Stimulated activated CD8-positive, alpha-beta memory T cell treated with anti-CD3 and anti-CD28 coated beads, Interleukin-12 subunit alpha, Interleukin-12 subunit beta, amount 100 ng/mL, for 24 hours (primary cell): ENCODE data around the gene PTGES3L.
"Not testable (repeated sequence)": the region's sequence is repeated elsewhere in the genome, so short reads cannot be mapped to it uniquely, and the experiment has no call there.

Experiments used
- DNase-seq: peaks from one replicate; pipeline ENCODE4 v3.0.0-alpha.2; 2020; ENCODE audit errors: extremely low read depth

PTGES3L gene

GRCh38 chr17:43014020-43014648 lies 34.3 kb upstream of the PTGES3L start:
- DNase-seq: no peak

DNA sequence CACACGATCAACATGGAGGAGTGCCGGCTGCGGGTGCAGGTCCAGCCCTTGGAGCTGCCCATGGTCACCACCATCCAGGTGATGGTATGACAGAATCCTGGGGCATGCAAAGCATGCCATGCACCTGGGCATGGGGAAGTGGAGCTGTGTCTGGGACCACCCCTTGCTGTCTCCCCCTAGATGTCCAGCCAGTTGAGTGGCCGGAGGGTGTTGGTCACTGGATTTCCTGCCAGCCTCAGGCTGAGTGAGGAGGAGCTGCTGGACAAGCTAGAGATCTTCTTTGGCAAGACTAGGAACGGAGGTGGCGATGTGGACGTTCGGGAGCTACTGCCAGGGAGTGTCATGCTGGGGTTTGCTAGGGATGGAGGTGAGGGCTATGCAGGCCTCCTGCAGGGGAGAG lies 33.4 kb upstream of the PTGES3L start:
- DNase-seq: no peak

DNA sequence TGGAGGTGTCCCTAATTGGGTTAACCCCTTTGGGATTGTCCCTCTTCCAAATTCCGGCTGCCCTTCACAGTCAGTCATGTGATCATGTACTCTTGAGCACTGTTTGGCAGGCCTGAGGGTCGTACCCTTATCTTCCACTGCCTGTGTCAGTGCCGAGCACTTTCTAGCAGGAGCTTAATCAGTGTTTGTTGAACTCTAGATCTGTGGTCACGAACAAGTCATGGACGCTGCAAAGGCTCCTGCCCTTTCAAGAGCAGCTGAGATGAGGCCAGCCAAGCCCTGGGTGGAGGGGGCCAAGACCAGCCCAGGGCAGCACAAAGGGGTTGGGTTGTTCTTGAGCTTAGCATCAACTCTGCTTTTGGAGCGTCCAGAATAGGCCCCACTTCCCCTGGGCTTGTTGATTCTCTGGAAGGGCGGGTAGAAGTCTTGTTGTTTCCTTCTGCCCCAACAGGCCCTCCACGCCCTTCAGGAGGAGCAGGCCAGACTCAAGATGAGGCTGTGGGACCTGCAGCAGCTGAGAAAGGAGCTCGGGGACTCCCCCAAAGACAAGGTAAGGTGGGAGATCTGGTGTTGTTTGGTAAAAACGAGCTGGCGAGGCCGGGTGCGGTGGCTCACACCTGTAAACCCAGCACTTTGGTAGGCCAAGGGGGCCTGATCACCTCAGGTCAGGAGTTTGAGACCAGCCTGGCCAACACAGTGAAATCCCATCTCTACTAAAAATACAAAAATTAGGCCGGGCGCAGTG lies 32.0 kb upstream of the PTGES3L start:
- DNase-seq: no peak

GRCh38 chr17:43010667-43011308 lies 30.9 kb upstream of the PTGES3L start:
- no peak for DNase-seq

- peak; percentile 73 for DNase-seq
Measured at GRCh38 chr17:43006639-43007551, 27.0 kb upstream of the PTGES3L start, which contains the start of gene IFI35. Gene IFI35 (plus strand): TSS chr17:43006784. CDS start chr17:43006948, 164 bp downstream.

GRCh38 chr17:43003542-43004172 lies 23.8 kb upstream of the PTGES3L start:
- DNase-seq: no peak

GRCh38 chr17:43000894-43001293 lies 21.0 kb upstream of the PTGES3L start:
- not testable (repeated sequence) for DNase-seq

GRCh38 chr17:42999003-42999525 lies 19.2 kb upstream of the PTGES3L start:
- DNase-seq: no peak

- DNase-seq: peak; percentile 90
Measured at GRCh38 chr17:42997984-42998938, 18.4 kb upstream of the PTGES3L start, which contains the start of gene RPL27. Gene RPL27 (plus strand): TSS chr17:42998419. CDS start chr17:42998751, 332 bp downstream.

GRCh38 chr17:42997390-42997983 lies 17.6 kb upstream of the PTGES3L start:
- DNase-seq: no peak

DNA sequence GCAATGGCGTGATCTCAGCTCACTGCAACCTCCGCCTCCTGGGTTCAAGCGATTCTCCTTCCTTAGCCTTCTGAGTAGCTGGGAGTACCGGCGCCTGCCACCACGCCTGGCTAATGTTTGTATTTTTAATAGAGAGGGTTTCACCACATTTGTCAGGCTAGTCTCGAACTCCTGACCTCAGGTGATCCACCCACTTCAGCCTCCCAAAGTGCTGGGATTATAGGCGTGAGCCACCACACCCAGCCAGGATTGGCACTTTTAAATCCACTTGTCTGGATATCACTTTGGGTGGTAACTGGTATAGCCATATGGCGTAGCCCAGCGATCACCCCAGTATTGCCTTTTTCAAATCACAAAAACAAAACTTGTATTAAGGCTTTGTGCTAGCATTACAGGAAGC lies 14.0 kb upstream of the PTGES3L start:
- DNase-seq: not testable (repeated sequence)

DNA sequence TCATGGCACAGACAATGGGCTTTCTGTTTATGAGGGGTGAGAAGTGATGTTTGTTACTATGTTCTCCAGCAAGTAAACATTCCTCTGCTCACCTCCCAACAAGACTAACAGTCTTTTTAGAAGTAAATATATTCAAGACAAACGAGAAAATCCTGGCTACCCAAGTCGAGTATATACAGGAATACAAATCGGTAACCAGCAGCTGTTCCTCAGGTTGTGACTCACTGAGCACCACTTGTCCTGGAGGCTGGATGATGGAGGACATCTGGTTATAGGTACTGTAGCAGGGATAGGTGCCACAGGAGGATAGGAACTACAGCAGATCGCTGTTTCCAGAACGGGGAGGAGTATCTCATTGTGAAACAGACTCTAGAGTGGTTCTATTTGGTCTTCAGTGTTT lies 13.0 kb upstream of the PTGES3L start:
- DNase-seq: no peak

DNA sequence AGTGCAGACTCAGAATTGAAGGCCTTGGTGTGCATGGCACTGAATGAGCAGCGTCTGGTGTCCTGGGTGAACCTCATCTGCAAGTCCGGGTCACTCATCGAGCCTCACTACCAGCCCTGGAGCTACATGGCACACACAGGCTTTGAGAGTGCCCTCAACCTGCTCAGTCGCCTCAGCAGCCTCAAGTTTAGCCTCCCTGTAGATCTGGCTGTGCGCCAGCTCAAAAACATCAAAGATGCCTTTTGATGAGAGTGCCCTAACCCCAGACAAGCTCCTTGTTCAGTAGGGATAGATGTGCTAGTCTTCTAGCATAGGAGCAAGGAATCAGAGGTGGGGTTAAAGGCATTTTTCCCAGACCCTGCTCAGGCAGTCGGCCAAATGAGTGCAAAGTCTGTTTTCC lies 11.6 kb upstream of the PTGES3L start:
- DNase-seq: no peak

- DNase-seq: no peak
Measured at GRCh38 chr17:42989726-42990652, 10.1 kb upstream of the PTGES3L start.

DNA sequence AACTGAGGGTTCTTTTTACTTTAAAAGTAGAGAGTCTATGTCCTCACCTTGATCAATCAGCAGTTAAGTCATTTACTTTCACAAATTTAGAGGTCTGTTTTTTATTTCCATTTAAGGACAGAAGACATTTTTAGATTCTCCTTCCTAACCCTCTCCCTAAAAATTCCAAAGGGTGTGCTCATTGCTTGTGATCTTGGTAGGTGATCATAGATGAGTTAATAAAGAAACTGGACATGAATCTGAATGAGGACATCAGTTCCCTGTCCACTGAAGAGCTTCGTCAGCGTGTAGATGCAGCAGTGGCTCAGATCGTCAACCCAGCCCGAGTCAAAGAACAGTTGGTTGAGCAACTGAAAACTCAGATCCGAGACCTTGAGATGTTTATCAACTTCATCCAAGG lies 9.3 kb upstream of the PTGES3L start:
- no peak for DNase-seq

DNA sequence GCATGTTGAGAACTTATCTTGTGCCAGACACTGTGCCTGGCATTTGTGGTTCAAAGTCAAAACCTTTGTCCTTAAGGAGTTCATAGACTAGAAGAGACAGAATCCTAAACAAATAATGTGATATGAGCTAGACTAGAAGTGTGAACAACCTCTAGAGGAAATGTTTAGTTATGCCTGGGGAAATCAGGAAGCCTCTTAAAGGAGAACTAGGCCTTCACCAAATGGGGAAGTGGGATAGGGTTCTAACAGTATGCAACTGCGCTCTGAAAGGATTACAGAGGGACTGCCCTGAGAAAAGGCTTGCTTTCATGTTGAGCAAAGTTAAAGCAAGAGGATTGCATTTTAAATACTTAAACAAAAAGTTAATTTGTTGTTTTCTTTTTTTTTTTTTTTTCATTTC lies 5.3 kb upstream of the PTGES3L start:
- DNase-seq: no peak

- DNase-seq: no peak
Measured at GRCh38 chr17:42982266-42982665, 2.4 kb upstream of the PTGES3L start.

- no peak for DNase-seq
Measured at GRCh38 chr17:42980766-42981397, 1.0 kb upstream of the PTGES3L start.
